OCI-LY7 (cell line): Measurements from ENCODE around the gene PIMREG.

Source experiments
- EZH2phosphoT487 ChIP-seq: fragments of 200-600 bp; sonication (generic); IDR thresholded peaks from 2 replicates; pipeline ENCODE4 v1.6.1; 2018; ENCODE audit warnings: low read depth, borderline replicate concordance, mild to moderate bottlenecking, mixed run types, antibody characterized with exemption, low read length, moderate library complexity, mixed read lengths
- TF ChIP-seq, protein P1 (sequence below): fragments of 200-600 bp; sonication (generic); conservative IDR thresholded peaks from 2 replicates; pipeline ENCODE4 v1.5.1; 2014; ENCODE audit warnings: mild to moderate bottlenecking, antibody characterized with exemption, low read length, moderate library complexity, mixed read lengths

DNA sequence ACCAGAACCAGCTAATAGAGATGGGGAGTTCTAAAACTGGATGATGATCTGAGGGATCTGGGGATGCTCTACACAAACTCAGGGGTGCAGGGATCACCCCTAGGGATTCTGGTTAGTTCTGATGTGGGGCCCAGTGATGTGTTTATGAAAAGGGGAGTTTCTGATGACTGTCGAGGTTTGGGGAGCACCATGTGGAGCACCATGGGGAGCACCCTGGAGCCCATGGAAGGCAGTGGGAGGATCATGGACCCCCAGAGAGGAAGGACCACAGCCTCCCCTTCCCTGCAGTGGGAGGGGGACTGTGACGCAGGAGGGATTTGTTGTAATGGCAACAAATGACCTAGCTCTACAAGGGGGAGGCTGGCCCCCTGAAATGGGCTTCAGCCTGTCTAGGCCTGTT, 18.4 kb downstream of the PIMREG start:
- TF ChIP-seq, protein P1, sequence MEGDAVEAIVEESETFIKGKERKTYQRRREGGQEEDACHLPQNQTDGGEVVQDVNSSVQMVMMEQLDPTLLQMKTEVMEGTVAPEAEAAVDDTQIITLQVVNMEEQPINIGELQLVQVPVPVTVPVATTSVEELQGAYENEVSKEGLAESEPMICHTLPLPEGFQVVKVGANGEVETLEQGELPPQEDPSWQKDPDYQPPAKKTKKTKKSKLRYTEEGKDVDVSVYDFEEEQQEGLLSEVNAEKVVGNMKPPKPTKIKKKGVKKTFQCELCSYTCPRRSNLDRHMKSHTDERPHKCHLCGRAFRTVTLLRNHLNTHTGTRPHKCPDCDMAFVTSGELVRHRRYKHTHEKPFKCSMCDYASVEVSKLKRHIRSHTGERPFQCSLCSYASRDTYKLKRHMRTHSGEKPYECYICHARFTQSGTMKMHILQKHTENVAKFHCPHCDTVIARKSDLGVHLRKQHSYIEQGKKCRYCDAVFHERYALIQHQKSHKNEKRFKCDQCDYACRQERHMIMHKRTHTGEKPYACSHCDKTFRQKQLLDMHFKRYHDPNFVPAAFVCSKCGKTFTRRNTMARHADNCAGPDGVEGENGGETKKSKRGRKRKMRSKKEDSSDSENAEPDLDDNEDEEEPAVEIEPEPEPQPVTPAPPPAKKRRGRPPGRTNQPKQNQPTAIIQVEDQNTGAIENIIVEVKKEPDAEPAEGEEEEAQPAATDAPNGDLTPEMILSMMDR: no peak
- no peak for TF ChIP-seq EZH2phosphoT487
